Loucy (cell line): ENCODE measurements around the gene ZFR2.

ENCODE experiments used
- EZH2phosphoT487 ChIP-seq: fragments of 200-600 bp; IDR thresholded peaks from 2 replicates; pipeline ENCODE4 v1.6.1; 2018; ENCODE audit warnings: antibody characterized with exemption, mild to moderate bottlenecking, moderate library complexity, borderline replicate concordance
- TF ChIP-seq, protein P1 (sequence below): fragments of 200-600 bp; sonication (generic); conservative IDR thresholded peaks from 2 replicates; pipeline ENCODE4 v1.5.1; 2014; ENCODE audit warnings: mild to moderate bottlenecking, antibody characterized with exemption, low read length

- TF ChIP-seq, protein P1, sequence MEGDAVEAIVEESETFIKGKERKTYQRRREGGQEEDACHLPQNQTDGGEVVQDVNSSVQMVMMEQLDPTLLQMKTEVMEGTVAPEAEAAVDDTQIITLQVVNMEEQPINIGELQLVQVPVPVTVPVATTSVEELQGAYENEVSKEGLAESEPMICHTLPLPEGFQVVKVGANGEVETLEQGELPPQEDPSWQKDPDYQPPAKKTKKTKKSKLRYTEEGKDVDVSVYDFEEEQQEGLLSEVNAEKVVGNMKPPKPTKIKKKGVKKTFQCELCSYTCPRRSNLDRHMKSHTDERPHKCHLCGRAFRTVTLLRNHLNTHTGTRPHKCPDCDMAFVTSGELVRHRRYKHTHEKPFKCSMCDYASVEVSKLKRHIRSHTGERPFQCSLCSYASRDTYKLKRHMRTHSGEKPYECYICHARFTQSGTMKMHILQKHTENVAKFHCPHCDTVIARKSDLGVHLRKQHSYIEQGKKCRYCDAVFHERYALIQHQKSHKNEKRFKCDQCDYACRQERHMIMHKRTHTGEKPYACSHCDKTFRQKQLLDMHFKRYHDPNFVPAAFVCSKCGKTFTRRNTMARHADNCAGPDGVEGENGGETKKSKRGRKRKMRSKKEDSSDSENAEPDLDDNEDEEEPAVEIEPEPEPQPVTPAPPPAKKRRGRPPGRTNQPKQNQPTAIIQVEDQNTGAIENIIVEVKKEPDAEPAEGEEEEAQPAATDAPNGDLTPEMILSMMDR: no peak
- TF ChIP-seq EZH2phosphoT487: no peak
Measured at GRCh38 chr19:3893509-3894179, 24.8 kb upstream of the ZFR2 start.
